Tibial nerve (tissue), 4 donors: Measurements from ENCODE around the gene NCAM1. TPM values are rescaled to one million over a fixed set of nuclear protein-coding genes. Genes with fewer than 3 reads are reported as not detected.

ENCODE experiments used
- DNase-seq, 2 donors: peaks; one replicate each; pipeline ENCODE4 v3.0.0-alpha.2; 2019; ENCODE audit warnings: low spot score in 2 of 2
- H3K27ac ChIP-seq, 4 donors: fragments of 200-600 bp; sonication (generic) in 3 of 4; one replicate each; pipeline ENCODE4 v1.5.1; 2017 to 2019; ENCODE audit warnings: mild to moderate bottlenecking in 1 of 4
- H3K27me3 ChIP-seq, 2 donors: fragments of 200-600 bp; sonication (generic) in 1 of 2; one replicate each; pipeline versions ENCODE4 v1.5.1 to v1.6.0; 2017 to 2019
- H3K36me3 ChIP-seq, 3 donors: fragments of 200-600 bp; sonication (generic); one replicate each; pipeline ENCODE4 v1.5.1; 2018 to 2019
- H3K4me1 ChIP-seq, 4 donors: fragments of 200-600 bp; sonication (generic) in 3 of 4; one replicate each; pipeline ENCODE4 v1.5.1; 2017 to 2019
- H3K4me3 ChIP-seq, 4 donors: fragments of 200-600 bp; sonication (generic) in 3 of 4; one replicate each; pipeline ENCODE4 v1.5.1; 2017 to 2019; ENCODE audit warnings: mild to moderate bottlenecking in 1 of 4, moderate library complexity in 1 of 4
- H3K9me3 ChIP-seq, 4 donors: fragments of 200-600 bp; sonication (generic) in 3 of 4; one replicate each; pipeline ENCODE4 v1.5.1; 2017 to 2019
- EP300 ChIP-seq, 2 donors: sonication (generic); formaldehyde crosslinking; IDR thresholded peaks; one replicate each; pipeline ENCODE4 v1.6.1; 2017; ENCODE audit warnings: antibody characterized with exemption in 2 of 2, mild to moderate bottlenecking in 1 of 2
- POLR2A ChIP-seq, 2 donors: fragments of 450-650 bp; IDR thresholded peaks; one replicate each; pipeline ENCODE4 v1.6.1; 2017; ENCODE audit warnings: antibody characterized with exemption in 2 of 2, mild to moderate bottlenecking in 2 of 2, moderate library complexity in 2 of 2
- WGBS, 2 donors: methylation state at CpG; one replicate each; pipeline ENCODE4 v1.1.5; 2018; 5-methylcytosine and 5-hydroxymethylcytosine counted together
- total RNA-seq, 4 donors: library from RNA; depleted of rRNA; stranded (reverse); fragments of >200 nt; gene quantifications; one replicate each; pipeline ENCODE4 v1.1.0, GENCODE V29; 2016
- TF ChIP-seq, protein P1 (sequence below), 5 experiments: fragments of 200-600 bp in 3 of 5; fragments of 450-650 bp in 2 of 5; sonication (generic) in 3 of 5; IDR thresholded peaks; one replicate each; pipeline ENCODE4 v1.5.1; 2016 to 2019; ENCODE audit warnings: antibody characterized with exemption in 5 of 5, mild to moderate bottlenecking in 3 of 5, moderate library complexity in 2 of 5

The NCAM1 gene
- total RNA-seq, 4 donors from 2014 or later, result 57.3 to 121 (median 76.1) TPM

GRCh38 chr11:113072237-113072858 is 111.1 kb downstream of the NCAM1 start:
- no peaks in the 10 kb centered on the region for H3K27me3 ChIP-seq
- DNase-seq, result no peak
- H3K4me1 ChIP-seq, result no peaks in the 10 kb centered on the region
- H3K9me3 ChIP-seq, result no peaks in the 10 kb centered on the region
- H3K4me3 ChIP-seq, result no peak overlapping the region
- no peak for TF ChIP-seq EP300 (IDR thresholded peaks at IDR 0.05)
- TF ChIP-seq, protein P1, sequence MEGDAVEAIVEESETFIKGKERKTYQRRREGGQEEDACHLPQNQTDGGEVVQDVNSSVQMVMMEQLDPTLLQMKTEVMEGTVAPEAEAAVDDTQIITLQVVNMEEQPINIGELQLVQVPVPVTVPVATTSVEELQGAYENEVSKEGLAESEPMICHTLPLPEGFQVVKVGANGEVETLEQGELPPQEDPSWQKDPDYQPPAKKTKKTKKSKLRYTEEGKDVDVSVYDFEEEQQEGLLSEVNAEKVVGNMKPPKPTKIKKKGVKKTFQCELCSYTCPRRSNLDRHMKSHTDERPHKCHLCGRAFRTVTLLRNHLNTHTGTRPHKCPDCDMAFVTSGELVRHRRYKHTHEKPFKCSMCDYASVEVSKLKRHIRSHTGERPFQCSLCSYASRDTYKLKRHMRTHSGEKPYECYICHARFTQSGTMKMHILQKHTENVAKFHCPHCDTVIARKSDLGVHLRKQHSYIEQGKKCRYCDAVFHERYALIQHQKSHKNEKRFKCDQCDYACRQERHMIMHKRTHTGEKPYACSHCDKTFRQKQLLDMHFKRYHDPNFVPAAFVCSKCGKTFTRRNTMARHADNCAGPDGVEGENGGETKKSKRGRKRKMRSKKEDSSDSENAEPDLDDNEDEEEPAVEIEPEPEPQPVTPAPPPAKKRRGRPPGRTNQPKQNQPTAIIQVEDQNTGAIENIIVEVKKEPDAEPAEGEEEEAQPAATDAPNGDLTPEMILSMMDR (IDR thresholded peaks at IDR 0.05), result no peak
- TF ChIP-seq POLR2A (IDR thresholded peaks at IDR 0.05), result no peak
- 55 to 59% methylated on average over 5 of the region's 5 CpGs for WGBS, 2 donors
- H3K36me3 ChIP-seq, result no peaks in the 10 kb centered on the region
- no peak overlapping the region for H3K27ac ChIP-seq

GRCh38 chr11:113073290-113073953 is 112.2 kb downstream of the NCAM1 start:
- Histone ChIP-seq H3K4me3 (no peak overlapping the region), H3K27me3 (no peaks in the 10 kb centered on the region), H3K9me3 (no peaks in the 10 kb centered on the region), H3K4me1 (no peaks in the 10 kb centered on the region), H3K27ac (no peak overlapping the region), H3K36me3 (no peaks in the 10 kb centered on the region)
- 72 to 73% methylated on average over 3 of the region's 3 CpGs for WGBS, 2 donors
- TF ChIP-seq, protein P1 (IDR thresholded peaks at IDR 0.05), result no peak
- no peak for TF ChIP-seq EP300 (IDR thresholded peaks at IDR 0.05)
- TF ChIP-seq POLR2A (IDR thresholded peaks at IDR 0.05), result no peak
- no peak for DNase-seq

- no peaks in the 10 kb centered on the region for H3K36me3 ChIP-seq
- H3K27ac ChIP-seq, result no peak overlapping the region
- no peak for DNase-seq
- H3K4me3 ChIP-seq, result no peak overlapping the region
- TF ChIP-seq POLR2A (IDR thresholded peaks at IDR 0.05), result no peak
- TF ChIP-seq EP300 (IDR thresholded peaks at IDR 0.05), result no peak
- TF ChIP-seq, protein P1 (IDR thresholded peaks at IDR 0.05), result no peak
- H3K27me3 ChIP-seq, result no peaks in the 10 kb centered on the region
- H3K4me1 ChIP-seq, result no peaks in the 10 kb centered on the region
- no peaks in the 10 kb centered on the region for H3K9me3 ChIP-seq
- WGBS, 2 donors, result 58 to 77% methylated on average over 1 of the region's 1 CpG
Observed at GRCh38 chr11:113075586-113076095, 114.4 kb downstream of the NCAM1 start.

DNA sequence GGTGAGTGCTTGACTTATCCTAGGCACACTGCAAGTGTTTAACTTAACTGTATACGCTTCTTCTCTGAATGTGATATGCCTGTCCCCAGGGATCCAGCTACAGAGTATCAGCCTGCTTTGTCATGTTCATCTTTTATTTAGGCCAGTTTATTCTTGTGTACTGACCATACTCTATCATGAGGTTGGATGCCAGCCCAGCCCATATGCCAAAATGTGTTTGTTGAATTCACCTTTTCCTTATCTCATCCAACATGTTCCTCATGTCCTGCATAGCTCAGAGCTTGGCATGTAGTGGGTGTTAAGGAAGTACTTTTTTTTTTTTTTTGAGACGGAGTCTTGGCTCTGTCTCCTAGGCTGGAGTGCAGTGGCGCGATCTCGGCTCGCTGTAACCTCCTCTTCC is 116.2 kb downstream of the NCAM1 start:
- TF ChIP-seq, protein P1 (IDR thresholded peaks at IDR 0.05), result no peak
- no peak for TF ChIP-seq EP300 (IDR thresholded peaks at IDR 0.05)
- no peak for TF ChIP-seq POLR2A (IDR thresholded peaks at IDR 0.05)
- Histone ChIP-seq H3K36me3 (no peaks in the 10 kb centered on the region), H3K9me3 (no peaks in the 10 kb centered on the region)

GRCh38 chr11:113082341-113082955 is 121.2 kb downstream of the NCAM1 start:
- H3K4me3 ChIP-seq, result no peak overlapping the region
- H3K4me1 ChIP-seq, result no peaks in the 10 kb centered on the region
- no peak overlapping the region for H3K27ac ChIP-seq
- 73 to 74% methylated on average over 12 of the region's 12 CpGs for WGBS, 2 donors
- no peaks in the 10 kb centered on the region for H3K36me3 ChIP-seq
- TF ChIP-seq, protein P1 (IDR thresholded peaks at IDR 0.05), result no peak
- no peak for TF ChIP-seq POLR2A (IDR thresholded peaks at IDR 0.05)
- no peak for TF ChIP-seq EP300 (IDR thresholded peaks at IDR 0.05)
- no peaks in the 10 kb centered on the region for H3K27me3 ChIP-seq
- H3K9me3 ChIP-seq, result no peaks in the 10 kb centered on the region
- no peak for DNase-seq

More for the DNA sequence above, 116.2 kb downstream of the NCAM1 start:
- Histone ChIP-seq H3K27me3 (no peaks in the 10 kb centered on the region), H3K4me1 (no peaks in the 10 kb centered on the region), H3K4me3 (no peak overlapping the region), H3K27ac (no peak overlapping the region)
- 92 to 93% methylated on average over 6 of the region's 6 CpGs for WGBS, 2 donors
- DNase-seq, result no peak
